Dermis blood vessel endothelial cell (primary cell): ENCODE results near the gene SLC9A4. TPM values are rescaled to one million over a fixed set of nuclear protein-coding genes. Genes with fewer than 3 reads are reported as not detected.
"Not testable (repeated sequence)": the region's sequence is repeated elsewhere in the genome, so short reads cannot be mapped to it uniquely, and the experiment has no call there.

ENCODE experiments used
- DNase-seq: peaks from one replicate; pipeline ENCODE4 v3.0.0; 2010
- total RNA-seq: library from RNA; depleted of rRNA; stranded (reverse); fragments of >200 nt; gene quantifications from 2 replicates; pipeline ENCODE4 v1.2.3, GENCODE V29; 2014

SLC9A4 gene
- total RNA-seq, 1 donor from 2014 or later: not detected

- DNase-seq: no peak
Measured at GRCh38 chr2:102551329-102552096, 78.5 kb downstream of the SLC9A4 start.

- no peak for DNase-seq
Measured at GRCh38 chr2:102553601-102554000, 80.6 kb downstream of the SLC9A4 start.

DNA sequence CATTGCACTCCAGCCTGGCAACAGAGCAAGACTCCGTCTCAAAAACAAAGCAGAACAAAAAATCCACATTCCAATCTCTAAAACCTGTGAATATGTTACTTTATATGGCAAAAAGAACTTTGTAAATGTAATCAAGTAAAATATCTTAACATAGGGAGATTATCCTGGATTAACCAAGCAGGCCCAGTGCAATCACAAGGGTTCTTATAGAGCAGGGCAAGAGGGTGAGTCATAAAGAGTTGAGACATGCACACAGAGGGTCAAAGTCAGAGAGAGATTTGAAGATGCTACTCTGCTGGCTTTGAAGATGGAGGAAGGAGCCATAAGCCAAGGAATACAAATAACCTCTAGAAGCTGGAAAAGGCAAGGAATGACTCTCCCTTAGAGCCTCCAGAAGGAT lies 85.4 kb downstream of the SLC9A4 start:
- no peak for DNase-seq

GRCh38 chr2:102562542-102562941 lies 89.5 kb downstream of the SLC9A4 start:
- not testable (repeated sequence) for DNase-seq

GRCh38 chr2:102575888-102576287 lies 102.9 kb downstream of the SLC9A4 start:
- no peak for DNase-seq

GRCh38 chr2:102578376-102578775 lies 105.3 kb downstream of the SLC9A4 start:
- DNase-seq: no peak

- no peak for DNase-seq
Measured at GRCh38 chr2:102581911-102582310, 108.9 kb downstream of the SLC9A4 start.

DNA sequence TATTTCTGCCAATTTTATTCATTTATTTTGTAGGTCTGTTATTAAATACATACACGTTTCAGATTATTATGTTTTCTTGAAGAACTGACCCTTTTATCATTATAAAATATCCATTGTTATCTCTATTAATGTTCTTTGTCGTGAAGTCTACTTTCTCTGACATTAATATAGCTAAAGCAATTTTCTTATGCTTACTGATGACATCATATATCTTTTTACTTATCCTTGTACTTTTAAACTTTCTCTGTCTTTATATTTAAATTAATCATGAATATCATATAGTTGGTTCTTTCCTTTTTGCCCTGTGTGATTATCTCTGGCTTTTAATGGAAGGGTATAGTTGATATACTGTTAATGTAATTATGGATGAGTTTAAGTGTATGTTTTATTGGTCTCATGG lies 109.8 kb downstream of the SLC9A4 start:
- DNase-seq: no peak

Other genes with a start within 250 kb of the SLC9A4 start
- 0.17 and 2.9 TPM in 2 replicates for gene IL1RL1, start 161.7 kb upstream of the SLC9A4 start, total RNA-seq
- 0.65 and 1.4 TPM in 2 replicates for gene IL18R1, start 117.4 kb upstream of the SLC9A4 start, total RNA-seq
- gene IL18RAP, start 50.1 kb upstream of the SLC9A4 start, total RNA-seq: not detected in 2 replicates
- not detected in 2 replicates for gene SLC9A2, start 146.3 kb downstream of the SLC9A4 start, total RNA-seq